ENCODE data around the gene TOGARAM1. TPM values are rescaled to one million over a fixed set of nuclear protein-coding genes. Genes with fewer than 3 reads are reported as not detected.

TOGARAM1 gene
- total RNA-seq, 1 donor from 2014 or later: 12.6 TPM

DNA sequence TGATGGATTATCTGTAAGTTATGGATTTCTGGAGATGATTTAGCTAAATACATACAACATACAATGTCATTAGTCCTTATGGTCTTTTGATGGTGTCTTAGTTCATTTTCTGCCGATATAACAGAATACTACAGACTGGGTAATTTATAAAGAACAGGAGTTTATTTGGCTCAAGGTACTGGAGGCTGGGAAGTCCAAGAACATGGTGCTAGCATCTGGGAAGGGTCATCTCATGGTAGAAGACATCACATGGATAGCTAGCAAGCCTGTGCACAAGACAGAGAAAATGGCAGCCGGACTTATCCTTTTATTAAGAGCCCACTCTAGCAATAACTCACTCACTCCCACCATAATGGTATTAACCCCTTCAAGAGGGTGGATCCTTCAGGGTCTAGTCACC, 24.4 kb upstream of the TOGARAM1 start:
- Histone ChIP-seq H3K9me3 (no peaks in the 10 kb centered on the region), H3K4me1 (no peaks in the 10 kb centered on the region), H3K27ac (no peak overlapping the region), H3K36me3 (peaks cover 31% of the 10 kb centered on the region), H3K27me3 (no peaks in the 10 kb centered on the region), H3K4me3 (no peak overlapping the region)
- no peak for DNase-seq
- intact Hi-C loops (cut with DNase I): no loop called here
- no peak for ATAC-seq
- TF ChIP-seq, protein P1, sequence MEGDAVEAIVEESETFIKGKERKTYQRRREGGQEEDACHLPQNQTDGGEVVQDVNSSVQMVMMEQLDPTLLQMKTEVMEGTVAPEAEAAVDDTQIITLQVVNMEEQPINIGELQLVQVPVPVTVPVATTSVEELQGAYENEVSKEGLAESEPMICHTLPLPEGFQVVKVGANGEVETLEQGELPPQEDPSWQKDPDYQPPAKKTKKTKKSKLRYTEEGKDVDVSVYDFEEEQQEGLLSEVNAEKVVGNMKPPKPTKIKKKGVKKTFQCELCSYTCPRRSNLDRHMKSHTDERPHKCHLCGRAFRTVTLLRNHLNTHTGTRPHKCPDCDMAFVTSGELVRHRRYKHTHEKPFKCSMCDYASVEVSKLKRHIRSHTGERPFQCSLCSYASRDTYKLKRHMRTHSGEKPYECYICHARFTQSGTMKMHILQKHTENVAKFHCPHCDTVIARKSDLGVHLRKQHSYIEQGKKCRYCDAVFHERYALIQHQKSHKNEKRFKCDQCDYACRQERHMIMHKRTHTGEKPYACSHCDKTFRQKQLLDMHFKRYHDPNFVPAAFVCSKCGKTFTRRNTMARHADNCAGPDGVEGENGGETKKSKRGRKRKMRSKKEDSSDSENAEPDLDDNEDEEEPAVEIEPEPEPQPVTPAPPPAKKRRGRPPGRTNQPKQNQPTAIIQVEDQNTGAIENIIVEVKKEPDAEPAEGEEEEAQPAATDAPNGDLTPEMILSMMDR (IDR thresholded peaks at IDR 0.05): no peak

DNA sequence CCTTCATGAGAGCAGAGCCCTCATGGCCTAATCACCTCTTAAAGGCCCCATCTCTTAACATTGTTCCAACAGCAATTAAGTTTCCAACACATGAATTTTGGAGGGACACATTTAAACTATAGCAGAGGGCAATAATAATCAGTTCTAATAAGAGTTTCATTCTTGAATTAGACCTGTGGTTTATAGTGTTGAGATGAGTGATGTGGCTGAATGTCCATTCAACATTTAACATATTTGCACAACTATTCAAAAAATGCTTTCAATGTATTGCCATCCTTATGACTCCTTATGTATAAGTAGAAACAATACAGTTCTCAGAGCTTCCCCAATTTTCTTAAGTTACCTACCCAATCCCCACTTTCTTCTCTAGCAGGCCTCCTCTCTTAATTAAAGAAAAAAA, 21.8 kb upstream of the TOGARAM1 start:
- H3K36me3 ChIP-seq: peaks cover 33% of the 10 kb centered on the region
- intact Hi-C loops (cut with DNase I): no loop called here
- TF ChIP-seq, protein P1 (IDR thresholded peaks at IDR 0.05): no peak
- no peak overlapping the region for H3K27ac ChIP-seq
- no peaks in the 10 kb centered on the region for H3K27me3 ChIP-seq
- DNase-seq (no peak), ATAC-seq (no peak)
- no peaks in the 10 kb centered on the region for H3K4me1 ChIP-seq
- no peaks in the 10 kb centered on the region for H3K9me3 ChIP-seq
- H3K4me3 ChIP-seq: no peak overlapping the region

DNA sequence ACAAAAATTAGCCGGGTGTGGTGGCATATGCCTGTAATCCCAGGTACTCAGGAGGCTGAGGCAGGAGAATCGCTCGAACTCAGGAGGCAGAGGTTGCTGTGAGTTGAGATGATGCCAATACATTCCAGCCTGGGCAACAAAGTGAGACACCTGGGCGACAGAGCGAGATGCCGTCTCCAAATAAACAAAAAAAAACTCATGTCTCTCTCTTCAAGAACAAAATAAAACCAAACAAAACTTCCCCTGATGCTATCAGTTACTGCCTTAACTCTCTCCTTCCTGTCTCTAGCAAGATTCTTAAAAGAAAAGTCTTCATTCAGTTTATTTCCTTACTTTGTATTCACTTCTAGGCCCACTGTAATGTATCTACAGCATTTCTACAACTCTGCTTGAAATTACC, 21.0 kb upstream of the TOGARAM1 start:
- H3K9me3 ChIP-seq: no peaks in the 10 kb centered on the region
- no peaks in the 10 kb centered on the region for H3K4me1 ChIP-seq
- TF ChIP-seq, protein P1 (IDR thresholded peaks at IDR 0.05): no peak
- no peak overlapping the region for H3K4me3 ChIP-seq
- no peak for ATAC-seq
- H3K27ac ChIP-seq: no peak overlapping the region
- H3K36me3 ChIP-seq: peaks cover 41% of the 10 kb centered on the region
- no peaks in the 10 kb centered on the region for H3K27me3 ChIP-seq
- intact Hi-C loops (cut with DNase I): no loop called here
- no peak for DNase-seq

DNA sequence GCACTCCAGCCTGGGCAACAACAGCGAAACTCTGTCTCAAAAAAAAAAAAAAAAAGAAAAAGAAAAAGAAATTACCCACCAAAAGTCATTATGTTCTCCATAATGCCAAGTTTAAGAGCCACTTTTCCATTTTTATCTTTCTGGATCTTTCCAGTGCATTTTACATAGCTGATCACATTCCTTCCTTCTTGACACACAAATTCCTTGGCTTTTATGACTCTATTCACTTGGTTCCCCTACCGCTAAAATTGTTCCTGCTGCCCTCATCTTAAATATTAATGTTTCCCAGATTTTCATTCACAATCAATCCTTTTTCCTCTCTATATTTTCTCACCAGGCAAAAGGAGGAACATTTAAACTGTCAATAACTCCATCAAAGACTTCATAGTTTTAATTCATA, 20.4 kb upstream of the TOGARAM1 start:
- intact Hi-C loops (cut with DNase I): no loop called here
- DNase-seq: no peak
- Histone ChIP-seq H3K36me3 (peaks cover 42% of the 10 kb centered on the region), H3K27me3 (no peaks in the 10 kb centered on the region), H3K9me3 (no peaks in the 10 kb centered on the region), H3K27ac (no peak overlapping the region), H3K4me1 (no peaks in the 10 kb centered on the region), H3K4me3 (no peak overlapping the region)
- no peak for ATAC-seq
- TF ChIP-seq, protein P1 (IDR thresholded peaks at IDR 0.05): no peak

DNA sequence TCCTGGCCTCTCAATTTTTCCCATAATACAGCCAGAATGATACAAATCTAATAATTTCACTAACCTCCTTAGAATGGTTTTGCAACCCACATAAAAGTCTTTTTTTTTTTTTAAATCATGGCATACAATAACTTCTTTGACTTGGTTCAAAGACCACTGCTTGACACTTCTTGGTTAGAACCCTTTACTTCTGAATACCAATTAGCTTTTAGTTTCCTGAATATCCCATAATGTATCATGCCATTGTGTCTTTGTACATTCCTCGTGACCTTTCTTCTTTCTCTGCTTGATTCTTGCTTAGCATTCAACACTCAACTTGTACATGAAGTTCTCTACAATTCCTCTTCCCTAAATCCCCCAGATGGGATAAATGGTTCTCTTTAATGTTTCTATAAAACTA, 19.6 kb upstream of the TOGARAM1 start:
- intact Hi-C loops (cut with DNase I): no loop called here
- Histone ChIP-seq H3K27ac (no peak overlapping the region), H3K9me3 (no peaks in the 10 kb centered on the region), H3K4me3 (no peak overlapping the region), H3K4me1 (no peaks in the 10 kb centered on the region), H3K36me3 (peaks cover 42% of the 10 kb centered on the region), H3K27me3 (no peaks in the 10 kb centered on the region)
- ATAC-seq (no peak), DNase-seq (no peak)
- TF ChIP-seq, protein P1 (IDR thresholded peaks at IDR 0.05): no peak

DNA sequence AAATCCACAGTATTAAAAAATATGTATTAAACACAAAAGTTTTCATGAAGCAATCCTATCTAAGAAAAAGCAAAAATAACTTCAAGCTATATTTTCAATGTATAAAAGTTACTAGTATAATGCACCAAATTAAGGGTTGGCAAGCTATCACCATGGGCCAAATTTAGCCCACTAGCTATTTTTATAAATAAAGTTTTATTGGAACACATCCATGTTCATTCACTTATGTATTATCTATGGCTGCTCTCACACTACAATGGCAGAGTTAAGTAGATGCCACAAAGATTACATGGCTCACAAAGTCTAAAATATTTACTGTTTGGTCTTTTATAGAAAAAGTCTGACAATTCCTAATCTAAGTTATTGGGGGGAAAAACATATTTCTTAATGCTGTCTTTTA, 17.9 kb upstream of the TOGARAM1 start:
- Histone ChIP-seq H3K4me3 (no peak overlapping the region), H3K9me3 (no peaks in the 10 kb centered on the region), H3K36me3 (peaks cover 34% of the 10 kb centered on the region), H3K27me3 (no peaks in the 10 kb centered on the region), H3K27ac (no peak overlapping the region), H3K4me1 (no peaks in the 10 kb centered on the region)
- intact Hi-C loops (cut with DNase I): no loop called here
- TF ChIP-seq, protein P1 (IDR thresholded peaks at IDR 0.05): no peak
- ATAC-seq (no peak), DNase-seq (no peak)

Measured in upper lobe of right lung (tissue), 1 donor.